OCI-LY3 (cell line): ENCODE data around the gene LDHAL6B.

Source experiments
- H2AFZ ChIP-seq: fragments of 200-600, 300-600 bp; shearing (Covaris generic); 2 replicates; pipeline ENCODE4 v1.6.0; 2014; ENCODE audit warnings: antibody characterized with exemption, low read depth, low read length
- H3K27ac ChIP-seq: fragments of 200-600, 300-600 bp; sonication (generic); 2 replicates; pipeline ENCODE4 v1.5.1; 2014; ENCODE audit warnings: mild to moderate bottlenecking, low read length, moderate library complexity, mixed read lengths
- H3K27me3 ChIP-seq: fragments of 200-600, 300-600 bp; sonication (generic); 2 replicates; pipeline ENCODE4 v1.6.1; 2014; ENCODE audit warnings: low read depth, low read length, mixed read lengths
- H3K36me3 ChIP-seq: fragments of 200-600, 300-600 bp; sonication (generic); replicated peaks from 2 replicates; pipeline ENCODE3; 2014; ENCODE audit warnings: low read depth, low read length, mixed read lengths
- H3K4me1 ChIP-seq: fragments of 300-600, 200-600 bp; sonication (generic); 2 replicates; pipeline ENCODE4 v1.6.1; 2014; ENCODE audit warnings: low read length, mixed read lengths
- H3K4me2 ChIP-seq: fragments of 200-600, 300-600 bp; sonication (generic); 2 replicates; pipeline ENCODE4 v1.6.1; 2014; ENCODE audit warnings: low read length, mixed read lengths
- H3K4me3 ChIP-seq: fragments of 300-600, 200-600 bp; sonication (generic); 2 replicates; pipeline ENCODE4 v1.5.1; 2014; ENCODE audit warnings: antibody characterized with exemption, mild to moderate bottlenecking, low read length, moderate library complexity
- H3K79me2 ChIP-seq: fragments of 300-600, 200-600 bp; shearing (Covaris generic); 2 replicates; pipeline ENCODE4 v1.6.1; 2014; ENCODE audit warnings: mild to moderate bottlenecking, low read length, mixed read lengths
- H3K9ac ChIP-seq: fragments of 300-600, 200-600 bp; shearing (Covaris generic); 2 replicates; pipeline ENCODE4 v1.6.0; 2014; ENCODE audit warnings: mild to moderate bottlenecking, low read length, moderate library complexity
- H3K9me3 ChIP-seq: fragments of 200-600, 300-600 bp; shearing (Covaris generic); 2 replicates; pipeline ENCODE4 v1.6.1; 2014; ENCODE audit warnings: low read length, mixed read lengths; ENCODE audit not compliant: insufficient read depth
- H4K20me1 ChIP-seq: fragments of 200-600, 300-600 bp; sonication (generic); 2 replicates; pipeline ENCODE4 v1.6.1; 2016; ENCODE audit warnings: low read length, mixed read lengths; ENCODE audit not compliant: insufficient read depth
- CTCF ChIP-seq: fragments of 200-600, 300-600 bp; sonication (generic); IDR thresholded peaks from 2 replicates; pipeline ENCODE4 v1.5.1; 2014; ENCODE audit warnings: antibody characterized with exemption, low read length, low read depth
- EZH2phosphoT487 ChIP-seq: fragments of 200-600 bp; shearing (Covaris generic); IDR thresholded peaks from 2 replicates; pipeline ENCODE4 v1.6.1; 2018; ENCODE audit warnings: antibody characterized with exemption, mixed run types, low read depth

LDHAL6B gene

GRCh38 chr15:59230531-59231055 is 23.9 kb downstream of the LDHAL6B start:
- Histone ChIP-seq H3K79me2 (no peaks in the 10 kb centered on the region), H3K9ac (no peak overlapping the region), H3K27ac (no peak overlapping the region), H3K36me3 (peaks cover under 1% of the 10 kb centered on the region), H2AFZ (no peak overlapping the region), H3K4me3 (no peak overlapping the region), H3K4me1 (peaks cover 5% of the 10 kb centered on the region; the same call in 1 of the 2 replicates), H3K27me3 (no peaks in the 10 kb centered on the region), H4K20me1 (no peaks in the 10 kb centered on the region), H3K4me2 (no peak overlapping the region), H3K9me3 (no peaks in the 10 kb centered on the region)
- TF ChIP-seq CTCF (no peak), EZH2phosphoT487 (no peak)

GRCh38 chr15:59232476-59232875 is 25.8 kb downstream of the LDHAL6B start:
- no peak overlapping the region for H3K4me2 ChIP-seq
- TF ChIP-seq EZH2phosphoT487, result no peak
- no peak for TF ChIP-seq CTCF
- no peaks in the 10 kb centered on the region for H4K20me1 ChIP-seq
- H3K4me3 ChIP-seq, result no peak overlapping the region
- no peaks in the 10 kb centered on the region for H3K27me3 ChIP-seq
- H3K27ac ChIP-seq, result no peak overlapping the region
- 0 out of 2 replicates have a peak, but pooled peaks cover 4% of the 10 kb centered on the region for H3K79me2 ChIP-seq
- H2AFZ ChIP-seq, result no peak overlapping the region
- H3K36me3 ChIP-seq, result peaks cover 7% of the 10 kb centered on the region
- H3K9me3 ChIP-seq, result no peaks in the 10 kb centered on the region
- no peak overlapping the region for H3K9ac ChIP-seq
- peaks cover 16% of the 10 kb centered on the region for H3K4me1 ChIP-seq

GRCh38 chr15:59236394-59236793 is 29.8 kb downstream of the LDHAL6B start:
- Histone ChIP-seq H3K27ac (peak overlapping the region; percentile 86), H4K20me1 (no peaks in the 10 kb centered on the region), H3K4me2 (peak overlapping the region; percentile 80), H3K79me2 (0 out of 2 replicates have a peak, but pooled peaks cover 4% of the 10 kb centered on the region), H3K4me3 (peak overlapping the region; percentile 66; the same call in 1 of the 2 replicates), H2AFZ (peak overlapping the region; percentile 3; the same call in 1 of the 2 replicates), H3K27me3 (no peaks in the 10 kb centered on the region), H3K9me3 (no peaks in the 10 kb centered on the region), H3K9ac (peak overlapping the region; percentile 36), H3K4me1 (peaks cover 39% of the 10 kb centered on the region), H3K36me3 (peaks cover 7% of the 10 kb centered on the region)
- TF ChIP-seq CTCF, result no peak
- no peak for TF ChIP-seq EZH2phosphoT487

- Histone ChIP-seq H3K4me3 (peak overlapping the region; percentile 66), H3K27ac (peak overlapping the region; percentile 86), H4K20me1 (no peaks in the 10 kb centered on the region), H3K9ac (peak overlapping the region; percentile 55), H3K79me2 (0 out of 2 replicates have a peak, but pooled peaks cover 4% of the 10 kb centered on the region), H3K36me3 (peaks cover 7% of the 10 kb centered on the region), H2AFZ (peak overlapping the region; percentile 9), H3K27me3 (no peaks in the 10 kb centered on the region), H3K9me3 (no peaks in the 10 kb centered on the region), H3K4me2 (peak overlapping the region; percentile 80), H3K4me1 (peaks cover 44% of the 10 kb centered on the region)
- TF ChIP-seq EZH2phosphoT487 (no peak), CTCF (no peak)
These were observed 30.6 kb downstream of the LDHAL6B start for GRCh38 chr15:59237119-59237855.
